Liver (tissue), 9 donors: ENCODE measurements around the gene GULP1. TPM values are rescaled to one million over a fixed set of nuclear protein-coding genes. Genes with fewer than 3 reads are reported as not detected.

Experiments used
- DNase-seq: peaks from one replicate; pipeline ENCODE4 v3.0.0-alpha.2; 2017; ENCODE audit warnings: low spot score
- H3K27ac ChIP-seq, 2 donors: one replicate each; pipeline ENCODE4 v1.7.0; 2013; ENCODE audit warnings: inconsistent platforms in 2 of 2, low read length in 2 of 2, control low read depth in 1 of 2, low read depth in 1 of 2, mild to moderate bottlenecking in 1 of 2
- H3K27me3 ChIP-seq, 4 donors: one replicate each; pipeline versions ENCODE4 v1.6.1 to v1.7.0; 2013; ENCODE audit warnings: low read length in 3 of 4, inconsistent platforms in 1 of 4, mild to moderate bottlenecking in 1 of 4, moderate library complexity in 1 of 4; ENCODE audit not compliant: control insufficient read depth in 4 of 4, insufficient read depth in 4 of 4
- H3K36me3 ChIP-seq, 4 donors: one replicate each; pipeline versions ENCODE4 v1.6.1 to v1.7.0; 2013; ENCODE audit warnings: low read length in 3 of 4, mild to moderate bottlenecking in 3 of 4, low read depth in 1 of 4, moderate library complexity in 1 of 4; ENCODE audit not compliant: control insufficient read depth in 4 of 4, insufficient read depth in 3 of 4
- H3K4me1 ChIP-seq, 4 donors: one replicate each; pipeline versions ENCODE4 v1.6.1 to v1.7.0; 2013; ENCODE audit warnings: low read length in 3 of 4, mild to moderate bottlenecking in 3 of 4, moderate library complexity in 1 of 4; ENCODE audit not compliant: control insufficient read depth in 4 of 4, insufficient read depth in 4 of 4
- H3K4me3 ChIP-seq, 3 donors: one replicate each; pipeline versions ENCODE4 v1.6.1 to v1.7.0; 2013; ENCODE audit warnings: low read length in 3 of 3, control low read depth in 1 of 3, low read depth in 1 of 3, mild to moderate bottlenecking in 1 of 3
- H3K9ac ChIP-seq, 2 donors: one replicate each; pipeline ENCODE4 v1.7.0; 2013; ENCODE audit warnings: low read length in 2 of 2, mild to moderate bottlenecking in 2 of 2, moderate library complexity in 2 of 2, control low read depth in 1 of 2, low read depth in 1 of 2
- H3K9me3 ChIP-seq, 4 donors: one replicate each; pipeline versions ENCODE4 v1.6.1 to v1.7.0; 2013; ENCODE audit warnings: low read length in 3 of 4; ENCODE audit not compliant: control insufficient read depth in 4 of 4
- ATF3 ChIP-seq: IDR thresholded peaks from 2 replicates; pipeline ENCODE4 v1.6.1; 2016; ENCODE audit warnings: antibody characterized with exemption
- CTCF ChIP-seq: fragments of 150-350 bp; IDR thresholded peaks from 2 replicates; pipeline ENCODE4 v1.5.1; 2017; ENCODE audit warnings: improper control_type of control experiment, low read depth, low read length; ENCODE audit not compliant: missing input control
- EGR1 ChIP-seq, 2 donors: IDR thresholded peaks; 2 replicates each; pipeline ENCODE4 v1.6.1; 2016 to 2018; ENCODE audit warnings: antibody characterized with exemption in 2 of 2, low read depth in 2 of 2
- FOXA1 ChIP-seq: IDR thresholded peaks from 2 replicates; pipeline ENCODE4 v1.6.1; 2016; ENCODE audit warnings: antibody characterized with exemption
- FOXA2 ChIP-seq: IDR thresholded peaks from 2 replicates; pipeline ENCODE4 v1.6.1; 2016; ENCODE audit warnings: antibody characterized with exemption
- GABPA ChIP-seq, 2 donors: IDR thresholded peaks in 1 of 2; conservative IDR thresholded peaks in 1 of 2; 2 replicates each; pipeline ENCODE4 v1.6.1; 2016; ENCODE audit warnings: antibody characterized with exemption in 2 of 2, mild to moderate bottlenecking in 1 of 2, moderate library complexity in 1 of 2
- HNF4A ChIP-seq, 2 donors: conservative IDR thresholded peaks; 2 replicates each; pipeline ENCODE4 v1.6.1; 2016; ENCODE audit warnings: antibody characterized with exemption in 2 of 2, mild to moderate bottlenecking in 2 of 2
- HNF4G ChIP-seq: IDR thresholded peaks from 2 replicates; pipeline ENCODE4 v1.6.1; 2016; ENCODE audit warnings: antibody characterized with exemption
- JUND ChIP-seq, 2 donors: IDR thresholded peaks; 2 replicates each; pipeline ENCODE4 v1.6.1; 2016; ENCODE audit warnings: antibody characterized with exemption in 2 of 2
- MAX ChIP-seq: IDR thresholded peaks from 2 replicates; pipeline ENCODE4 v1.6.1; 2016; ENCODE audit warnings: antibody characterized with exemption
- NR2F2 ChIP-seq: IDR thresholded peaks from 2 replicates; pipeline ENCODE4 v1.6.1; 2016; ENCODE audit warnings: antibody characterized with exemption
- RAD21 ChIP-seq, 2 donors: IDR thresholded peaks; 2 replicates each; pipeline ENCODE4 v1.6.1; 2016; ENCODE audit warnings: antibody characterized with exemption in 2 of 2, mild to moderate bottlenecking in 2 of 2
- REST ChIP-seq: IDR thresholded peaks from 2 replicates; pipeline ENCODE4 v1.6.1; 2016; ENCODE audit warnings: antibody characterized with exemption, mild to moderate bottlenecking
- RXRA ChIP-seq, 2 donors: IDR thresholded peaks; 2 replicates each; pipeline ENCODE4 v1.6.1; 2017 to 2018; ENCODE audit warnings: antibody characterized with exemption in 2 of 2, mild to moderate bottlenecking in 1 of 2
- SP1 ChIP-seq: IDR thresholded peaks from 2 replicates; pipeline ENCODE4 v1.6.1; 2018; ENCODE audit warnings: antibody characterized with exemption, mild to moderate bottlenecking
- TAF1 ChIP-seq: conservative IDR thresholded peaks from 2 replicates; pipeline ENCODE4 v1.6.1; 2016; ENCODE audit warnings: antibody characterized with exemption, mild to moderate bottlenecking
- YY1 ChIP-seq: IDR thresholded peaks from 2 replicates; pipeline ENCODE4 v1.6.1; 2016; ENCODE audit warnings: antibody characterized with exemption, mild to moderate bottlenecking
- ZBTB33 ChIP-seq: IDR thresholded peaks from 2 replicates; pipeline ENCODE4 v1.6.1; 2016; ENCODE audit warnings: antibody characterized with exemption
- WGBS: extraction: QIAGEN DNeasy Blood & Tissue Kit; methylation state at CpG from one replicate; pipeline ENCODE4 v1.1.7; 2013; 5-methylcytosine and 5-hydroxymethylcytosine counted together
- polyA plus RNA-seq, 2 donors: library from polyadenylated mRNA; stranded (reverse) in 1 of 2; unstranded in 1 of 2; fragments of 200-250 nt in 1 of 2; fragments of >200 nt in 1 of 2; fragmentation: Nextera tagmentation in 1 of 2; extraction: Ambion mirVana in 1 of 2; gene quantifications; one replicate each; pipeline versions ENCODE4 v1.2.1 to v1.2.3, GENCODE V29; 2013 to 2015
- total RNA-seq, 2 donors: library from RNA; depleted of rRNA; stranded (reverse); fragments of >200 nt; gene quantifications; one replicate each; pipeline ENCODE4 v1.2.3, GENCODE V29; 2014
- donor health status: healthy.
- donor health status: healthy.
- donor health status: healthy.
- donor health status: healthy.
- donor health status: healthy.

GULP1 gene
- total and polyA plus RNA-seq, 4 donors = 0.53 to 6.9 (median 0.89) TPM

- TF ChIP-seq MAX (no peak), NR2F2 (no peak), JUND (IDR thresholded peaks at IDR 0.05) (no peak), ZBTB33 (no peak), HNF4G (no peak)
- no peaks in the 10 kb centered on the region for H3K27me3 ChIP-seq
- no peak overlapping the region for H3K27ac ChIP-seq
- no peaks in the 10 kb centered on the region for H3K36me3 ChIP-seq
- H3K4me3 ChIP-seq = no peak overlapping the region
- DNase-seq = no peak
- H3K9ac ChIP-seq = no peak overlapping the region
- WGBS = 57% methylated on average over 2 of the region's 2 CpGs
- H3K9me3 ChIP-seq = no peaks in the 10 kb centered on the region
- H3K4me1 ChIP-seq = no peaks in the 10 kb centered on the region
Measured at GRCh38 chr2:188577231-188577630, 285.6 kb downstream of the GULP1 start.

- Histone ChIP-seq H3K4me3 (no peak overlapping the region), H3K27ac (no peak overlapping the region), H3K4me1 (no peaks in the 10 kb centered on the region), H3K36me3 (no peaks in the 10 kb centered on the region), H3K27me3 (no peaks in the 10 kb centered on the region), H3K9me3 (no peaks in the 10 kb centered on the region), H3K9ac (no peak overlapping the region)
- no peak for DNase-seq
- TF ChIP-seq RXRA (IDR thresholded peaks at IDR 0.05) (no peak), REST (no peak), HNF4A (conservative IDR thresholded peaks at IDR 0.05) (no peak), ATF3 (no peak), EGR1 (IDR thresholded peaks at IDR 0.05; ENCODE audit: low read depth in 2 of 2) (no peak), SP1 (no peak), TAF1 (no peak), GABPA (IDR thresholded peaks at IDR 0.05 in 1 of 2, conservative IDR thresholded peaks at IDR 0.05 in 1 of 2) (no peak), YY1 (no peak), FOXA1 (no peak), FOXA2 (no peak), RAD21 (IDR thresholded peaks at IDR 0.05) (no peak), NR2F2 (no peak), ZBTB33 (no peak), CTCF (no peak), JUND (IDR thresholded peaks at IDR 0.05) (no peak), HNF4G (no peak), MAX (no peak)
- 91% methylated on average over 5 of the region's 5 CpGs for WGBS
Measured at GRCh38 chr2:188580738-188581137, 289.1 kb downstream of the GULP1 start.
